ENCODE measurements around the gene PNMA8B. TPM values are rescaled to one million over a fixed set of nuclear protein-coding genes. Genes with fewer than 3 reads are reported as not detected.

PNMA8B gene
- total and polyA plus RNA-seq, 4 experiments from 2014 or later = 0.24 to 1.2 (median 0.75) TPM

DNA sequence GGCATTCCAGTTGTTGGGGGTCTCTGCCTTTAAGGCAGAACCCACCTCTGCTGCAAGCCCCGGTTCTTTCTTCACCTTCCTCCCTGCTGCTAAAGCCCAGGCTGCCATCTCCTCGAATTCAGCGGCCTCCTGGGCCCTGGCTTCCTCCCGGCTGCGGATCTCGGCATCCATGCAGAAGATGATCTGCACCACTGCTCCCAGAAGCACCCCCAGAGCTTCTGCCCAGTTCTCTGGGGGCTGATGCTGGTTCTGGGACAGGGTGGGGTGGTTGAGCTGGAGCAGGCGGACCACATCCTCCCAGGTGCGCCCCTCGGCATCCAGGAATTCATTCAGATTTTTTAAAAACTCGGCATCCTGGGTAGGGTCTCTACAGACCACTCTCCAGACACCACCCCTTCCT, 25.3 kb downstream of the PNMA8B start:
- no peaks in the 10 kb centered on the region for H3K36me3 ChIP-seq (ENCODE audit: insufficient read depth, low read length)
- no peak for DNase-seq
- intact Hi-C loops (cut with micrococcal nuclease) = no loop called here
- POLR2A ChIA-PET (ENCODE audit: partially characterized antibody) = no interaction called here
- H3K4me3 ChIP-seq (ENCODE audit: low read length in 2 of 2) = no peak overlapping the region
- Mint-ChIP-seq H3K27me3 (peaks cover 32 to 52% of the 10 kb centered on the region in 2 donors), H3K4me1 (peaks cover 10 to 18% (median 11%) of the 10 kb centered on the region in 4 donors), H3K9me3 (no peaks in the 10 kb centered on the region), H3K27ac (no peak overlapping the region), H3K36me3 (no peaks in the 10 kb centered on the region), H3K4me3 (no peak overlapping the region)
- no peak overlapping the region for H3K27ac ChIP-seq (ENCODE audit: low read depth, low read length)
- H3K4me1 ChIP-seq (ENCODE audit: insufficient read depth, low read length) = no peaks in the 10 kb centered on the region
- peaks cover 10% of the 10 kb centered on the region for H3K27me3 ChIP-seq (ENCODE audit: insufficient read depth, low read length)
- no peaks in the 10 kb centered on the region for H3K9me3 ChIP-seq (ENCODE audit: control insufficient read depth in 1 of 2, low read length in 2 of 2)
- CTCF ChIA-PET (ENCODE audit: partially characterized antibody) = no interaction called here

GRCh38 chr19:46469541-46470185, 26.0 kb downstream of the PNMA8B start:
- H3K4me1 ChIP-seq (ENCODE audit: insufficient read depth, low read length) = no peaks in the 10 kb centered on the region
- H3K36me3 Mint-ChIP-seq = no peaks in the 10 kb centered on the region
- no peak for DNase-seq
- H3K27me3 Mint-ChIP-seq = peaks cover 37 to 52% of the 10 kb centered on the region in 2 donors
- peaks cover 10 to 18% (median 11%) of the 10 kb centered on the region in 4 donors for H3K4me1 Mint-ChIP-seq
- H3K27ac Mint-ChIP-seq = no peak overlapping the region
- no peak overlapping the region for H3K4me3 ChIP-seq (ENCODE audit: low read length in 2 of 2)
- intact Hi-C loops (cut with micrococcal nuclease) = no loop called here
- no peaks in the 10 kb centered on the region for H3K9me3 ChIP-seq (ENCODE audit: control insufficient read depth in 1 of 2, low read length in 2 of 2)
- H3K27me3 ChIP-seq (ENCODE audit: insufficient read depth, low read length) = peaks cover 10% of the 10 kb centered on the region
- H3K36me3 ChIP-seq (ENCODE audit: insufficient read depth, low read length) = no peaks in the 10 kb centered on the region
- CTCF ChIA-PET (ENCODE audit: partially characterized antibody) = no interaction called here
- H3K27ac ChIP-seq (ENCODE audit: low read depth, low read length) = no peak overlapping the region
- no peaks in the 10 kb centered on the region for H3K9me3 Mint-ChIP-seq
- peak overlapping the region in 1 of 8 donors; percentile 26 for H3K4me3 Mint-ChIP-seq
- POLR2A ChIA-PET (ENCODE audit: partially characterized antibody) = no interaction called here

GRCh38 chr19:46466536-46467196, 29.0 kb downstream of the PNMA8B start:
- DNase-seq = no peak
- H3K36me3 ChIP-seq (ENCODE audit: insufficient read depth, low read length) = no peaks in the 10 kb centered on the region
- Mint-ChIP-seq H3K4me1 (peaks cover 10 to 13% (median 11%) of the 10 kb centered on the region in 4 donors), H3K4me3 (peak overlapping the region in 4 of 8 donors; percentile 25 to 63 (median 44)), H3K36me3 (no peaks in the 10 kb centered on the region), H3K27me3 (peaks cover 17 to 30% of the 10 kb centered on the region in 2 donors), H3K27ac (peak overlapping the region in 1 of 7 donors; percentile 10), H3K9me3 (no peaks in the 10 kb centered on the region)
- H3K27me3 ChIP-seq (ENCODE audit: insufficient read depth, low read length) = peaks cover 10% of the 10 kb centered on the region
- H3K4me1 ChIP-seq (ENCODE audit: insufficient read depth, low read length) = no peaks in the 10 kb centered on the region
- no peak overlapping the region for H3K27ac ChIP-seq (ENCODE audit: low read depth, low read length)
- CTCF ChIA-PET (ENCODE audit: partially characterized antibody) = interaction anchor here (1.7 kb wide), 1 partner anchor 72 kb away, joined by 5 read pairs; no protein-coding TSS in a partner anchor
- intact Hi-C loops (cut with micrococcal nuclease) = no loop called here
- no peak overlapping the region for H3K4me3 ChIP-seq (ENCODE audit: low read length in 2 of 2)
- POLR2A ChIA-PET (ENCODE audit: partially characterized antibody) = interaction anchor here (0.6 kb wide), 1 partner anchor 11 kb away, joined by 3 read pairs; no protein-coding TSS in a partner anchor
- H3K9me3 ChIP-seq (ENCODE audit: control insufficient read depth in 1 of 2, low read length in 2 of 2) = no peaks in the 10 kb centered on the region

DNA sequence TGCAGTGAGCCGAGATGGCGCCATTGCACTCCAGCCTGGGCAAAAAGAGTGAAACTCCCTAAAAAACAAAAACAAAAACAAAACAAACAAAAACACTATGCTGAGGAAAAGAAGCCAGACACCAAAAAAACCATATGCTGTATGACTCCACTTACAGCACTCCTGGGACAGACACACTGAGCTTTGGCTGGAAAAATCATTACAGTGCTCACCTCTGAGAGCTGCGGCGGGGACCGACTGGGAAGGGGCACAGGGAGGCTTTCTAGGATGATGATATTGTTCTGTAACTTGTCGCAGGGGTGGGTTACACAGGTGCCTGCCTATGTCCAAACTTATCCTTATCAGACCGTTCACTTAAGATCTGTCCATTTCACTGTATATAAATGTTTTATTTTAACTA, 32.2 kb downstream of the PNMA8B start:
- H3K27ac Mint-ChIP-seq = no peak overlapping the region
- H3K4me1 Mint-ChIP-seq = peaks cover 10 to 13% (median 11%) of the 10 kb centered on the region in 4 donors
- peaks cover 15 to 28% of the 10 kb centered on the region in 2 donors for H3K27me3 Mint-ChIP-seq
- POLR2A ChIA-PET (ENCODE audit: partially characterized antibody) = no interaction called here
- CTCF ChIA-PET (ENCODE audit: partially characterized antibody) = no interaction called here
- no peak overlapping the region for H3K4me3 Mint-ChIP-seq
- no peaks in the 10 kb centered on the region for H3K36me3 ChIP-seq (ENCODE audit: insufficient read depth, low read length)
- H3K4me1 ChIP-seq (ENCODE audit: insufficient read depth, low read length) = no peaks in the 10 kb centered on the region
- no peak overlapping the region for H3K4me3 ChIP-seq (ENCODE audit: low read length in 2 of 2)
- H3K36me3 Mint-ChIP-seq = no peaks in the 10 kb centered on the region
- no peak overlapping the region for H3K27ac ChIP-seq (ENCODE audit: low read depth, low read length)
- intact Hi-C loops (cut with micrococcal nuclease) = no loop called here
- H3K9me3 Mint-ChIP-seq = no peaks in the 10 kb centered on the region
- no peaks in the 10 kb centered on the region for H3K9me3 ChIP-seq (ENCODE audit: control insufficient read depth in 1 of 2, low read length in 2 of 2)
- no peak for DNase-seq
- H3K27me3 ChIP-seq (ENCODE audit: insufficient read depth, low read length) = no peaks in the 10 kb centered on the region

DNA sequence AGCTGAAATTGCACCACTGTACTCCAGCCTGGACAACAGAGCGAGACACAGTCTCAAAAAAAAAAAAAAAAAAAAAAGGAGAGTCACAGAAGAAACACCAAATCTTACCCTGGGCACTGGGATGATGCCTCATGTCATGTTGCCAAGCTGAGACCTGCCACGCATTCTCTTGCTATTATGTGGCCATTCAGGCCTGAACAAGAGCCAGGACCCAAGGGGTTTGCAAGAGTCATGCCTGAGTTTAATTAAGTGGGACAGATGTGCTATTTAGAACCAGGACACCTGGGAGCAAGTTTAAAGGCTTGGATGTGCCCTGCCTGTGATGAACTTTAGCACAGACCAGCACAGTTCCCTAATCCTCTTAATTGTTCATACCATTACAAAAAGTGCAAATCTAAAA, 34.1 kb downstream of the PNMA8B start:
- no peaks in the 10 kb centered on the region for H3K9me3 Mint-ChIP-seq
- no peaks in the 10 kb centered on the region for H3K36me3 ChIP-seq (ENCODE audit: insufficient read depth, low read length)
- peak overlapping the region in 1 of 7 donors; percentile 7 for H3K27ac Mint-ChIP-seq
- intact Hi-C loops (cut with micrococcal nuclease) = no loop called here
- H3K27me3 Mint-ChIP-seq = peaks cover 17 to 19% of the 10 kb centered on the region in 2 donors
- H3K27me3 ChIP-seq (ENCODE audit: insufficient read depth, low read length) = peaks cover 3% of the 10 kb centered on the region
- ChIA-PET POLR2A (ENCODE audit: partially characterized antibody) (no interaction called here), CTCF (ENCODE audit: partially characterized antibody) (no interaction called here)
- no peak overlapping the region for H3K27ac ChIP-seq (ENCODE audit: low read depth, low read length)
- no peaks in the 10 kb centered on the region for H3K9me3 ChIP-seq (ENCODE audit: control insufficient read depth in 1 of 2, low read length in 2 of 2)
- no peak for DNase-seq
- peaks cover 4 to 5% (median 4%) of the 10 kb centered on the region in 4 donors for H3K4me1 Mint-ChIP-seq
- no peak overlapping the region for H3K4me3 Mint-ChIP-seq
- no peaks in the 10 kb centered on the region for H3K4me1 ChIP-seq (ENCODE audit: insufficient read depth, low read length)
- H3K36me3 Mint-ChIP-seq = no peaks in the 10 kb centered on the region
- no peak overlapping the region for H3K4me3 ChIP-seq (ENCODE audit: low read length in 2 of 2)

DNA sequence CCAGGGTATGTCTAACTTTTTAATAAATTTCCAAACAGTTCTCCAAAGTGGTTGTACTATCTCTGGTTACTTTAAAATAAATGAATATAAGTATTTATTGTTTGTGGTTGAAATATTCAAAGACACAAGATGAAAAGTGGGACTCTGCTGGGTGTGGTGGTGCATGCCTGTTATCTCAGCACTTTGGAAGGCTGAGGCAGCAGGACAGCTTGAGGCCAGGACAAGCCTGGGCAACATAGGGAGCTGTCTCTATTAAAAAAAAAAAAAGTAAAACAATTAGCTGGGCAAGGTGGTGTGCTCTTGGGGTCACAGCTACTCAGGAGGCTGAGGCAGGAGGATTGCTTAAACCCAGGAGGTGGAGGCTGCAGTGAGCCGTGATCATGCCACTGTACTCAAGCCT, 34.7 kb downstream of the PNMA8B start:
- peaks cover 3% of the 10 kb centered on the region for H3K27me3 ChIP-seq (ENCODE audit: insufficient read depth, low read length)
- Mint-ChIP-seq H3K36me3 (no peaks in the 10 kb centered on the region), H3K4me1 (no peaks in the 10 kb centered on the region), H3K27me3 (peaks cover 21 to 22% of the 10 kb centered on the region in 2 donors), H3K4me3 (no peak overlapping the region), H3K9me3 (no peaks in the 10 kb centered on the region), H3K27ac (no peak overlapping the region)
- H3K4me1 ChIP-seq (ENCODE audit: insufficient read depth, low read length) = no peaks in the 10 kb centered on the region
- no peaks in the 10 kb centered on the region for H3K9me3 ChIP-seq (ENCODE audit: control insufficient read depth in 1 of 2, low read length in 2 of 2)
- no peak for DNase-seq
- H3K4me3 ChIP-seq (ENCODE audit: low read length in 2 of 2) = no peak overlapping the region
- H3K27ac ChIP-seq (ENCODE audit: low read depth, low read length) = no peak overlapping the region
- ChIA-PET POLR2A (ENCODE audit: partially characterized antibody) (no interaction called here), CTCF (ENCODE audit: partially characterized antibody) (no interaction called here)
- intact Hi-C loops (cut with micrococcal nuclease) = no loop called here
- no peaks in the 10 kb centered on the region for H3K36me3 ChIP-seq (ENCODE audit: insufficient read depth, low read length)

DNA sequence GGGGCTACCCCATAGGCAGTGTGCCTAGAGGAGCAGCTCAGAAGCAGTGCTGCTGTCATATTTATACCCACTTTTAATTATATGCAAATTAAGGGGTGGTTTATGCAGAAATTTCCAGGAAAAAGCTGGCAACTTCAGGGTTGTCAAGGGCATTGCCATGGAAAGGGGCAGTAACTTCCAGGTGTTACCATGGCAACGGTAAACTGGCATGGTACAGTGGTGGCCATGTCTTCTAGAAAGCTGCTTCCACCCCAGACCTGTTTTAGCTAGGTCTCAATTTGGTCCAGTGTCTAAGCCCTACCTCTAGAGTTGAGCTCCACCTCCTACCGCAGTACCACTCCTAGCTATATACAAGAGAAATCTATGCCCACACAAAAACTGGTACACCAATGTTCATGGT, 35.6 kb downstream of the PNMA8B start:
- Mint-ChIP-seq H3K9me3 (no peaks in the 10 kb centered on the region), H3K36me3 (no peaks in the 10 kb centered on the region), H3K27ac (no peak overlapping the region), H3K4me1 (no peaks in the 10 kb centered on the region), H3K27me3 (peaks cover 19 to 21% of the 10 kb centered on the region in 2 donors), H3K4me3 (no peak overlapping the region)
- ChIA-PET CTCF (ENCODE audit: partially characterized antibody) (no interaction called here), POLR2A (ENCODE audit: partially characterized antibody) (no interaction called here)
- H3K4me3 ChIP-seq (ENCODE audit: low read length in 2 of 2) = no peak overlapping the region
- no peaks in the 10 kb centered on the region for H3K4me1 ChIP-seq (ENCODE audit: insufficient read depth, low read length)
- no peak for DNase-seq
- peaks cover 3% of the 10 kb centered on the region for H3K27me3 ChIP-seq (ENCODE audit: insufficient read depth, low read length)
- H3K9me3 ChIP-seq (ENCODE audit: control insufficient read depth in 1 of 2, low read length in 2 of 2) = no peaks in the 10 kb centered on the region
- H3K27ac ChIP-seq (ENCODE audit: low read depth, low read length) = no peak overlapping the region
- intact Hi-C loops (cut with micrococcal nuclease) = no loop called here
- H3K36me3 ChIP-seq (ENCODE audit: insufficient read depth, low read length) = no peaks in the 10 kb centered on the region

Data from CD4-positive, alpha-beta memory T cell (primary cell).